ENCODE data around the gene NOA1.
"Not testable (repeated sequence)": the region's sequence is repeated elsewhere in the genome, so short reads cannot be mapped to it uniquely, and the experiment has no call there.

The NOA1 gene

GRCh38 chr4:56959100-56959499, 18.3 kb downstream of the NOA1 start:
- no peak for DNase-seq

GRCh38 chr4:56958111-56958517, 19.3 kb downstream of the NOA1 start:
- DNase-seq: peak in 48 of 56 donors; percentile 1 to 81 (median 35)

DNA sequence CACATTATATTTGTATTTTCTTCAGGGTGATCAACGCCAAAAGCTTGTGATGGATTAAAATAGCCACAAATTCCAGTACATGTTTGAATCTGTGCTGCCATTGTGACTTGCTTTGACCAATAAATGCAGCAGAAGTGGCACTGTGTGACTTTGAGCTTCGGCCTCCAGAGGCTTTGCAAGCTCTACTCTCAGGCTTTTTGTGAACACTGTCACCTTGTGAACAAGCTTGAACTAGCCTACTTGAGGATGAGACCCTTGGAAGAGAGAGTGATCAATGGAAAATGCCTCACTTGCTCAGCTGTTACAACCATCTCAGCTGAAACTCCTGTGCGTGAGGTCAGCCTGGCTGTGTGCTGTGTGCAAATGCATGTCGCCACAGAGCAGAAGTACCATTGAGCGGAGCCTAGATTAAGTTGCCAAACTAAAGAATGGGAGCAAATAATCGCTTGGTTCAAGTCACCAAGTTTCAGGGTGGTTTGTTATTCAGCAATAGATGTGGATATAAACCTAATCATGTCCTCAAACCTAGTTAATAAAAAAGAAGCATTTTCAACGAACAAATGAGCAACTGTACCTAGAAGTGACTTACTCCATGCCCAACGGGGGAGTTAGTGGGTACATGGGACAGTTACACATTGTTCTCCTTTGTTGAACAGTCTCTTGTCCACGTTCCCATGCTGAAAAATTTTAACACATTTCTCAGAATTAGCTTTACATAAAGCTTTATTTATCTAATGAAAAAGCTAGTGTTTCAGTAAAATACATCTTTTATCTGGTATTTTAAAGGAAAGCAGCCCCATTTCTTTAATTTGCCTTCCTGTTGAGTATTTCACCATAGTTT, 23.5 kb downstream of the NOA1 start:
- DNase-seq: peak in 20 of 56 donors; percentile 0 to 39 (median 13)

DNA sequence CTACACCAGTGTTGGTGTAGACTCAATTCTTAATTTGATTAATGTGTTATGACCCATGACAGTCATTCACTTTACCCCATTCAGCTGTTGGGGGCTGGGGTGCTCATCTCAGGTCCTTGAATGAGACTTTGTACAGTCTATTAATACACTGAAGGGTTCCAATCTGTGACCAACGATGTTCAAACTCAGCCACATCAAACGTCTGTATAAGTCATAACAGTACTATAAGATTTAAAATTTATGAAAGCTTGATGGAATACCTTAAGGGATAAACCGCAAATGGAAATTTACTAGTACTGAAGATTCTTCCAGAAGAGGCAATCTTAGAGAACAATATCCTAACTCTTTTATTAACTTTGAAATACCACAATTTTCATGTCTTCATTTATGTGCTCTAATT, 36.0 kb downstream of the NOA1 start:
- DNase-seq: no peak

GRCh38 chr4:56940971-56941370, 36.4 kb downstream of the NOA1 start:
- DNase-seq: no peak

- no peak for DNase-seq
Observed at GRCh38 chr4:56940403-56940802, 37.0 kb downstream of the NOA1 start.

DNA sequence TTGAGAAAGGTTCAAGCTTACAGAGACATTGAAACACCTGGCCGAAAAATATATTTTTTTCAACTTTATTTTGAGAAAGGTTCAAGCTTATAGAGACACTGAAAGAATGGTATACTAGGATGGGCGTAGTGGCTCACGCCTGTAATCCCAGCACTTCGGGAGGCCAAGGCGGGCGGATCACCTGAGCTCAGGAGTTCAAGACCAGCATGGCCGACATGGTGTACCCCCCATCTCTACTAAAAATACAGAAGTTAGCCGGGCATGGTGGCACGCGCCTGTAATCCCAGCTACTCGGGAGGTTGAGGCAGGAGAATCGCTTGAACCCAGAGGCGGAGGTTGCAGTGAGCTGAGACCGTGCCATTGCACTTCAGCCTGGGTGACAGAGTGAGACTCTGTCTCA, 37.6 kb downstream of the NOA1 start:
- DNase-seq: not testable (repeated sequence)

DNA sequence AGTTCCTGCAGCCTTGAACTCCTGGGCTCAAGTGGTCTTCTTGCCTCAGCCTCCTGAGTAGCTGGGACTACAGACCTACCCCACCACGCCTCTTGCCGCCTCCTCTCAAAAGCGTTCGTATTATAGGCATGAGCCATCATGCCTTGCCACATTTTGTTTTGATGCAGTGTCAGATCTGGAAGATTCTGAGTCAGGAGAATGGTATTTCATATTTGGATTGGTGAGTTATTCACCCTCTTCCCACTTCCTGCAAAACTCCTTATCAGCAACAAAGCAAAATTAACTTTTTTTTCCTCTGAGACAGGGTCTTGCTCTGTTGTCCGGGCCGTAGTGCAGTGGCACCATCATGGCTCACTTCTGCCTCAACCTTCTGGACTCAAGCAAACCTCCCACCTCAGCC, 40.1 kb downstream of the NOA1 start:
- no peak for DNase-seq

DNA sequence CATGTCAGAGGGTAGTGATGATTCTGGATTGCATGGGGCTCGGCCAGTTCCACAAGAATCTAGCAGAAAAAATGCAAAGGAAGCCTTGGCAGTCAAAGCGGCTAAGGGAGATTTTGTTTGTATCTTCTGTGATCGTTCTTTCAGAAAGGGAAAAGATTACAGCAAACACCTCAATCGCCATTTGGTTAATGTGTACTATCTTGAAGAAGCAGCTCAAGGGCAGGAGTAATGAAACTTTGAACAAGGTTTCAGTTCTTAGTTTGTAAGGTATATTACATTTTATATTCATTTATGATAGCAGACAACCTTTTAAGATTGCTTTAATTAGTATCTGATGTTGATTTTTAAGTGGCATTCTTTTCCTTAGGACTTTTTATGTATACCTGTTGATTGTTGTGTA, 45.5 kb downstream of the NOA1 start:
- DNase-seq: no peak

GRCh38 chr4:56930638-56931037, 46.8 kb downstream of the NOA1 start:
- DNase-seq: no peak

- DNase-seq: no peak
Observed at GRCh38 chr4:56927196-56927595, 50.2 kb downstream of the NOA1 start.

GRCh38 chr4:56914977-56915376, 62.4 kb downstream of the NOA1 start:
- DNase-seq: not testable (repeated sequence)

DNA sequence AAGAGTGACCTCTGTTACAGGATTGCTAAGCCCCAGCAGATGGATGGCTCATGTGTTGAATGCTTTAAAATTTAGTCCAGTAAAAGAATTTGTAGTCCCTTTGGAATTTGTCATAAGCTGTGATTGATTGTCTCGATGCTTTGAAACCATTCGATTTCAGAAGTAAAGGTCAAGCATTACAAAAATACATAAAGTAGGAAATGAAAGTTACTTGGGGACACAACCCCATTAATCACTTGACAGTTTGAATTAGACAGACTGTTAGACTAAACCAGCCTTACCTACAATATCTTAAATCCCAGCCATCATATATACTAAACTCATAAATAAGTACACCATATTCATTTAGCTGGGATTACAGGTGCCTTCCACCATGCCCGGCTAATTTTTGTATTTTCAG, 63.1 kb downstream of the NOA1 start:
- no peak for DNase-seq
